WTC11 (cell line): ENCODE data around the gene MCM10. TPM values are rescaled to one million over a fixed set of nuclear protein-coding genes. Genes with fewer than 3 reads are reported as not detected.

Experiments
- ATAC-seq: fragments of 200-7000 bp; cut with Tn5 transposase; 2 replicates; pipeline ENCODE4 v1.10.0; 2021; ENCODE audit warnings: mild to moderate bottlenecking, moderate library complexity
- CTCF ChIA-PET: fragments of 300-600 bp; sonication (Branson Sonifier 250); formaldehyde crosslinking; loops from one replicate; lab custom pipeline; 2021; ENCODE audit warnings: antibody characterized with exemption; lab: Charles Lee
- POLR2A ChIA-PET: fragments of 350-600 bp; sonication (Branson Sonifier 250); formaldehyde crosslinking; loops from one replicate; lab custom pipeline; 2021; ENCODE audit warnings: antibody characterized with exemption; lab: Charles Lee
- DNase-seq: peaks from one replicate; pipeline ENCODE4 v3.0.0; 2021; ENCODE audit warnings: low spot score
- H3K27ac Mint-ChIP-seq: 2 replicates; pipeline ENCODE4 v1.8.0; 2021; ENCODE audit warnings: mixed read lengths
- H3K27me3 Mint-ChIP-seq: 2 replicates; pipeline ENCODE4 v1.8.0; 2021; ENCODE audit warnings: low read depth, mild to moderate bottlenecking, moderate library complexity, mixed read lengths
- H3K36me3 Mint-ChIP-seq: 2 replicates; pipeline ENCODE4 v1.8.0; 2021; ENCODE audit warnings: mixed read lengths
- H3K4me1 Mint-ChIP-seq: 2 replicates; pipeline ENCODE4 v1.8.0; 2022; ENCODE audit warnings: mixed read lengths
- H3K4me3 Mint-ChIP-seq: 2 replicates; pipeline ENCODE4 v1.8.0; 2021; ENCODE audit warnings: mild to moderate bottlenecking, moderate library complexity, mixed read lengths
- H3K9me3 Mint-ChIP-seq: 2 replicates; pipeline ENCODE4 v1.8.0; 2021; ENCODE audit warnings: mixed read lengths
- AR ChIP-seq: fragments of 250-450 bp; sonication (Bioruptor Pico); IDR thresholded peaks from 2 replicates; pipeline ENCODE4 v1.9.0; 2021; ENCODE audit warnings: mild to moderate bottlenecking
- ATF2 ChIP-seq: sonication (generic); formaldehyde crosslinking; IDR thresholded peaks from 2 replicates; pipeline ENCODE4 v1.8.1; 2022; ENCODE audit warnings: low read depth, missing genetic modification reagents, borderline replicate concordance
- ATF3 ChIP-seq: sonication (generic); formaldehyde crosslinking; conservative IDR thresholded peaks from 2 replicates; pipeline ENCODE4 v1.8.1; 2022; ENCODE audit warnings: mild to moderate bottlenecking, missing genetic modification reagents
- CREM ChIP-seq: sonication (generic); formaldehyde crosslinking; IDR thresholded peaks from 2 replicates; pipeline ENCODE4 v1.8.1; 2022; ENCODE audit warnings: mild to moderate bottlenecking, missing genetic modification reagents, moderate library complexity
- E2F4 ChIP-seq: sonication (generic); formaldehyde crosslinking; IDR thresholded peaks from 2 replicates; pipeline ENCODE4 v1.8.1; 2022; ENCODE audit warnings: low read depth, mild to moderate bottlenecking, moderate library complexity, missing genetic modification reagents, borderline replicate concordance
- EMX1 ChIP-seq: fragments of 250-450 bp; sonication (Bioruptor Pico); IDR thresholded peaks from 2 replicates; pipeline ENCODE4 v1.8.0; 2021; ENCODE audit warnings: mild to moderate bottlenecking
- GABPB1 ChIP-seq: sonication (generic); formaldehyde crosslinking; IDR thresholded peaks from 2 replicates; pipeline ENCODE4 v1.8.1; 2023; ENCODE audit warnings: mild to moderate bottlenecking, missing genetic modification reagents
- NFATC4 ChIP-seq: fragments of 250-450 bp; sonication (Bioruptor Pico); IDR thresholded peaks from 2 replicates; pipeline ENCODE4 v1.9.0; 2021; ENCODE audit warnings: mild to moderate bottlenecking
- NFE2L1 ChIP-seq: sonication (generic); formaldehyde crosslinking; IDR thresholded peaks from 2 replicates; pipeline ENCODE4 v1.8.1; 2023; ENCODE audit warnings: missing genetic modification reagents
- PRDM15 ChIP-seq: sonication (generic); formaldehyde crosslinking; IDR thresholded peaks from 2 replicates; pipeline ENCODE4 v1.8.0; 2022; ENCODE audit warnings: missing genetic modification reagents
- PRRX2 ChIP-seq: fragments of 250-450 bp; sonication (Bioruptor Pico); IDR thresholded peaks from 2 replicates; pipeline ENCODE4 v1.8.0; 2021; ENCODE audit warnings: mild to moderate bottlenecking
- USF1 ChIP-seq: sonication (generic); formaldehyde crosslinking; IDR thresholded peaks from 2 replicates; pipeline ENCODE4 v1.8.0; 2022; ENCODE audit warnings: mild to moderate bottlenecking, missing genetic modification reagents
- ZBTB43 ChIP-seq: sonication (generic); formaldehyde crosslinking; IDR thresholded peaks from 2 replicates; pipeline ENCODE4 v1.8.1; 2023; ENCODE audit warnings: mild to moderate bottlenecking, missing genetic modification reagents
- ZMAT4 ChIP-seq: fragments of 250-450 bp; sonication (Bioruptor Pico); IDR thresholded peaks from 2 replicates; pipeline ENCODE4 v1.9.0; 2021; ENCODE audit warnings: mild to moderate bottlenecking
- ZNF423 ChIP-seq: fragments of 250-450 bp; sonication (Bioruptor Pico); IDR thresholded peaks from 2 replicates; pipeline ENCODE4 v2.1.2; 2022; ENCODE audit warnings: mild to moderate bottlenecking, moderate library complexity
- total RNA-seq: library from RNA; stranded (reverse); gene quantifications from 3 replicates; pipeline ENCODE4 v1.2.3, GENCODE V29; 2021
- TF ChIP-seq, protein P1 (sequence below): sonication (generic); formaldehyde crosslinking; IDR thresholded peaks from 2 replicates; pipeline ENCODE4 v1.8.0; 2023; ENCODE audit warnings: missing genetic modification reagents, mild to moderate bottlenecking, borderline replicate concordance

Gene MCM10
- total RNA-seq, 1 experiment from 2014 or later: 44.3 TPM

GRCh38 chr10:13184276-13184675 lies 22.9 kb downstream of the MCM10 start (continued):
- TF ChIP-seq ZNF423 (CRISPR knock-in tag): no peak
- TF ChIP-seq E2F4: no peak

- no peak overlapping the region for H3K27ac Mint-ChIP-seq
- peaks cover 12% of the 10 kb centered on the region for H3K9me3 Mint-ChIP-seq
- POLR2A ChIA-PET: interaction anchor here (0.5 to 0.6 kb wide), 2 partner anchors 131 to 1121 kb away, joined by 3 to 7 read pairs; no protein-coding TSS in a partner anchor
- H3K36me3 Mint-ChIP-seq: peaks cover 88% of the 10 kb centered on the region
- CTCF ChIA-PET: no interaction called here
- no peak overlapping the region for H3K4me3 Mint-ChIP-seq
- DNase-seq: no peak
- ATAC-seq: no peak
- H3K27me3 Mint-ChIP-seq: no peaks in the 10 kb centered on the region
- H3K4me1 Mint-ChIP-seq: no peaks in the 10 kb centered on the region
- TF ChIP-seq EMX1 (no peak), E2F4 (no peak), AR (CRISPR knock-in tag) (no peak), PRDM15 (CRISPR knock-in tag) (no peak), CREM (CRISPR knock-in tag) (no peak), GABPB1 (CRISPR knock-in tag) (no peak), USF1 (no peak), ZBTB43 (no peak), ZMAT4 (CRISPR knock-in tag) (no peak), NFE2L1 (CRISPR knock-in tag) (no peak), ATF2 (CRISPR knock-in tag) (no peak), PRRX2 (no peak), ATF3 (no peak), NFATC4 (no peak)
- TF ChIP-seq, protein P1, sequence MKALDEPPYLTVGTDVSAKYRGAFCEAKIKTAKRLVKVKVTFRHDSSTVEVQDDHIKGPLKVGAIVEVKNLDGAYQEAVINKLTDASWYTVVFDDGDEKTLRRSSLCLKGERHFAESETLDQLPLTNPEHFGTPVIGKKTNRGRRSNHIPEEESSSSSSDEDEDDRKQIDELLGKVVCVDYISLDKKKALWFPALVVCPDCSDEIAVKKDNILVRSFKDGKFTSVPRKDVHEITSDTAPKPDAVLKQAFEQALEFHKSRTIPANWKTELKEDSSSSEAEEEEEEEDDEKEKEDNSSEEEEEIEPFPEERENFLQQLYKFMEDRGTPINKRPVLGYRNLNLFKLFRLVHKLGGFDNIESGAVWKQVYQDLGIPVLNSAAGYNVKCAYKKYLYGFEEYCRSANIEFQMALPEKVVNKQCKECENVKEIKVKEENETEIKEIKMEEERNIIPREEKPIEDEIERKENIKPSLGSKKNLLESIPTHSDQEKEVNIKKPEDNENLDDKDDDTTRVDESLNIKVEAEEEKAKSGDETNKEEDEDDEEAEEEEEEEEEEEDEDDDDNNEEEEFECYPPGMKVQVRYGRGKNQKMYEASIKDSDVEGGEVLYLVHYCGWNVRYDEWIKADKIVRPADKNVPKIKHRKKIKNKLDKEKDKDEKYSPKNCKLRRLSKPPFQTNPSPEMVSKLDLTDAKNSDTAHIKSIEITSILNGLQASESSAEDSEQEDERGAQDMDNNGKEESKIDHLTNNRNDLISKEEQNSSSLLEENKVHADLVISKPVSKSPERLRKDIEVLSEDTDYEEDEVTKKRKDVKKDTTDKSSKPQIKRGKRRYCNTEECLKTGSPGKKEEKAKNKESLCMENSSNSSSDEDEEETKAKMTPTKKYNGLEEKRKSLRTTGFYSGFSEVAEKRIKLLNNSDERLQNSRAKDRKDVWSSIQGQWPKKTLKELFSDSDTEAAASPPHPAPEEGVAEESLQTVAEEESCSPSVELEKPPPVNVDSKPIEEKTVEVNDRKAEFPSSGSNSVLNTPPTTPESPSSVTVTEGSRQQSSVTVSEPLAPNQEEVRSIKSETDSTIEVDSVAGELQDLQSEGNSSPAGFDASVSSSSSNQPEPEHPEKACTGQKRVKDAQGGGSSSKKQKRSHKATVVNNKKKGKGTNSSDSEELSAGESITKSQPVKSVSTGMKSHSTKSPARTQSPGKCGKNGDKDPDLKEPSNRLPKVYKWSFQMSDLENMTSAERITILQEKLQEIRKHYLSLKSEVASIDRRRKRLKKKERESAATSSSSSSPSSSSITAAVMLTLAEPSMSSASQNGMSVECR (CRISPR knock-in tag): no peak
These were observed 23.6 kb downstream of the MCM10 start for GRCh38 chr10:13184730-13185514.
